ENCODE results near the gene PAQR3. TPM values are rescaled to one million over a fixed set of nuclear protein-coding genes. Genes with fewer than 3 reads are reported as not detected.

Gene PAQR3
- polyA plus RNA-seq, 3 donors: 2.7 to 5.6 (median 5.2) TPM

DNA sequence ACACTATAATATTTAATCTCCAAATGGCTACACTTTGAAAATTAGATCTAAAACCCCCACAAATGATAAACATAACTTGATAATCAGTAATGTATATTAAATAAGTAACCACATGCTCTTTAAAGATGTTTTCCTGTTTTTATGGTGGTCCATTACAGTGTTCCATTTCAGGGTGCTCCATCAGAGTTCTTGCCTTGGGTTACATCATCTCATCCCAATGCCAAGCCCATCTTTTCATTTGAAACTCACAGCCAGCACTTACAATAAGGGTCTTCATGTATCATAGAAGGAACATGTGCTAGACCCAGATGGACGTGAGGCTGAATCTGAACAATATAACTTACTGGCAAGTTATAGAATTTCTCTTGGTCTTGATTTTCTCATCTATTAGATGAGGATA lies 10.5 kb upstream of the PAQR3 start:
- H3K27ac Mint-ChIP-seq: no peak overlapping the region
- DNase-seq: no peak
- H3K4me3 ChIP-seq (replicated peaks in 1 of 3; ENCODE audit: low read depth in 2 of 3, low read length in 3 of 3): no peak overlapping the region
- no peak overlapping the region for H3K9ac ChIP-seq (ENCODE audit: insufficient read depth, low read length, poor library complexity, severe bottlenecking)
- no peaks in the 10 kb centered on the region for H3K79me2 ChIP-seq (ENCODE audit: insufficient read depth, low read length)
- no peak overlapping the region for H2AFZ ChIP-seq (ENCODE audit: insufficient read depth, low read depth, low read length, poor library complexity, severe bottlenecking)
- H3K9me3 ChIP-seq (replicated peaks in 1 of 2; ENCODE audit: control insufficient read depth in 1 of 2, insufficient read depth in 1 of 2, low read length in 2 of 2): no peaks in the 10 kb centered on the region
- H3K36me3 ChIP-seq (replicated peaks in 1 of 2; ENCODE audit: control insufficient read depth in 1 of 2, insufficient read depth in 2 of 2, low read length in 2 of 2): no peaks in the 10 kb centered on the region
- WGBS (ENCODE audit: insufficient coverage): no CpG with 5 or more reads among the region's 1 CpG
- H3K9me3 Mint-ChIP-seq: no peaks in the 10 kb centered on the region
- peaks cover 1% of the 10 kb centered on the region for H3K4me1 Mint-ChIP-seq
- H3K4me1 ChIP-seq (ENCODE audit: control insufficient read depth in 1 of 2, insufficient read depth in 2 of 2, low read length in 2 of 2): no peaks in the 10 kb centered on the region
- intact Hi-C loops (cut with micrococcal nuclease): no loop called here
- H4K20me1 ChIP-seq (ENCODE audit: insufficient read depth, low read length): no peaks in the 10 kb centered on the region
- peaks cover 0 to 3% of the 10 kb centered on the region in 2 donors for H3K27me3 ChIP-seq (ENCODE audit: control insufficient read depth in 2 of 2, insufficient read depth in 2 of 2, low read length in 2 of 2)
- peaks cover 1 to 4% (median 3%) of the 10 kb centered on the region in 3 donors for H3K27me3 Mint-ChIP-seq (ENCODE audit: low read depth in 3 of 3)
- no peak overlapping the region for H3K27ac ChIP-seq (ENCODE audit: low read depth in 1 of 2, low read length in 2 of 2)
- no peak overlapping the region for H3K4me2 ChIP-seq (replicated peaks; ENCODE audit: extremely low read depth, low read length, poor library complexity, severe bottlenecking)
- TF ChIP-seq, protein P1, sequence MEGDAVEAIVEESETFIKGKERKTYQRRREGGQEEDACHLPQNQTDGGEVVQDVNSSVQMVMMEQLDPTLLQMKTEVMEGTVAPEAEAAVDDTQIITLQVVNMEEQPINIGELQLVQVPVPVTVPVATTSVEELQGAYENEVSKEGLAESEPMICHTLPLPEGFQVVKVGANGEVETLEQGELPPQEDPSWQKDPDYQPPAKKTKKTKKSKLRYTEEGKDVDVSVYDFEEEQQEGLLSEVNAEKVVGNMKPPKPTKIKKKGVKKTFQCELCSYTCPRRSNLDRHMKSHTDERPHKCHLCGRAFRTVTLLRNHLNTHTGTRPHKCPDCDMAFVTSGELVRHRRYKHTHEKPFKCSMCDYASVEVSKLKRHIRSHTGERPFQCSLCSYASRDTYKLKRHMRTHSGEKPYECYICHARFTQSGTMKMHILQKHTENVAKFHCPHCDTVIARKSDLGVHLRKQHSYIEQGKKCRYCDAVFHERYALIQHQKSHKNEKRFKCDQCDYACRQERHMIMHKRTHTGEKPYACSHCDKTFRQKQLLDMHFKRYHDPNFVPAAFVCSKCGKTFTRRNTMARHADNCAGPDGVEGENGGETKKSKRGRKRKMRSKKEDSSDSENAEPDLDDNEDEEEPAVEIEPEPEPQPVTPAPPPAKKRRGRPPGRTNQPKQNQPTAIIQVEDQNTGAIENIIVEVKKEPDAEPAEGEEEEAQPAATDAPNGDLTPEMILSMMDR (IDR thresholded peaks at IDR 0.05): no peak
- no peak overlapping the region for H3K4me3 Mint-ChIP-seq
- no peaks in the 10 kb centered on the region for H3K36me3 Mint-ChIP-seq

DNA sequence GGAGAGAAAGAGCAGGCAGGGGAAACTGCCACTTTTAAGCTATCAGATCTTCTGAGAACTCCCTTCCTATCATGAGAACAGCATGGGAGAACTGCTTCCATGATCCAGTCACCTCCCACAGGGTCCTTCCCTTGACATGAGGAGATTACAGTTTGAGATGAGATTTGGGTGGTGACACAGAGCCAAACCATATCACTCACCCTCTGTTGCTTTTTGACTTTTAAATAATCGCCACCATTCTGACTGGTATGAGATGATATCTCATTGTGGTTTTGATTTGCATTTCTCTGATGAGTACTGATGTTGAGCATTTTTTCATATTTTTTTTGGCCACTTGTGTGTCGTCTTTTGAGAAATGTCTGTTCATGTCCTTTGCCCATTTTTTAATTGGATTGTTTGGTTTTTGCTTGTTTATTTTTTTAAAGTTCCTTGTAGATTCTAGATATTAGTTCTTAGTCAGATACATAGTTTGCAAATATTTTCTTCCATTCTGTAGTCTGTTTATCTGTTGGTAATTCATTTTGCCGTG lies 6.5 kb upstream of the PAQR3 start:
- no peaks in the 10 kb centered on the region for H3K79me2 ChIP-seq (ENCODE audit: insufficient read depth, low read length)
- peaks cover 0 to 1% (median 1%) of the 10 kb centered on the region in 3 donors for H3K27me3 Mint-ChIP-seq (ENCODE audit: low read depth in 3 of 3)
- H3K36me3 ChIP-seq (replicated peaks in 1 of 2; ENCODE audit: control insufficient read depth in 1 of 2, insufficient read depth in 2 of 2, low read length in 2 of 2): no peaks in the 10 kb centered on the region
- H3K4me3 Mint-ChIP-seq: no peak overlapping the region
- no peak overlapping the region for H3K27ac ChIP-seq (ENCODE audit: low read depth in 1 of 2, low read length in 2 of 2)
- 86% methylated on average over 1 of the region's 3 CpGs for WGBS (ENCODE audit: insufficient coverage)
- TF ChIP-seq, protein P1 (IDR thresholded peaks at IDR 0.05): no peak
- peaks cover 0 to 2% (median 0%) of the 10 kb centered on the region in 7 donors for H3K9me3 Mint-ChIP-seq
- H3K27me3 ChIP-seq (ENCODE audit: control insufficient read depth in 2 of 2, insufficient read depth in 2 of 2, low read length in 2 of 2): no peaks in the 10 kb centered on the region
- DNase-seq: no peak
- no peak overlapping the region for H3K27ac Mint-ChIP-seq
- H2AFZ ChIP-seq (ENCODE audit: insufficient read depth, low read depth, low read length, poor library complexity, severe bottlenecking): no peak overlapping the region
- H3K9ac ChIP-seq (ENCODE audit: insufficient read depth, low read length, poor library complexity, severe bottlenecking): no peak overlapping the region
- no peak overlapping the region for H3K4me2 ChIP-seq (replicated peaks; ENCODE audit: extremely low read depth, low read length, poor library complexity, severe bottlenecking)
- H3K4me1 Mint-ChIP-seq: peaks cover 27% of the 10 kb centered on the region
- intact Hi-C loops (cut with micrococcal nuclease): no loop called here
- H4K20me1 ChIP-seq (ENCODE audit: insufficient read depth, low read length): no peaks in the 10 kb centered on the region
- H3K9me3 ChIP-seq (replicated peaks in 1 of 2; ENCODE audit: control insufficient read depth in 1 of 2, insufficient read depth in 1 of 2, low read length in 2 of 2): no peaks in the 10 kb centered on the region
- no peak overlapping the region for H3K4me3 ChIP-seq (replicated peaks in 1 of 3; ENCODE audit: low read depth in 2 of 3, low read length in 3 of 3)
- peaks cover 20 to 26% of the 10 kb centered on the region in 2 donors for H3K4me1 ChIP-seq (ENCODE audit: control insufficient read depth in 1 of 2, insufficient read depth in 2 of 2, low read length in 2 of 2)
- H3K36me3 Mint-ChIP-seq: no peaks in the 10 kb centered on the region
